ENCODE data around the gene ETV5.

The ETV5 gene

GRCh38 chr3:186079925-186080324 lies 29.0 kb downstream of the ETV5 start:
- Histone ChIP-seq H3K9me3 (ENCODE audit: control extremely low read depth in 1 of 5, control insufficient read depth in 4 of 5, insufficient read depth in 2 of 5, low read depth in 1 of 5, low read length in 4 of 5) (peaks cover 0 to 2% (median 0%) of the 10 kb centered on the region in 5 experiments), H3K36me3 (ENCODE audit: control insufficient read depth in 4 of 4, insufficient read depth in 4 of 4, low read length in 3 of 4) (peaks cover 0 to 2% (median 0%) of the 10 kb centered on the region in 4 experiments), H3K4me3 (ENCODE audit: control insufficient read depth in 1 of 7, extremely low read depth in 1 of 7, insufficient read depth in 4 of 7, low read depth in 2 of 7, low read length in 6 of 7) (no peak overlapping the region), H3K27me3 (replicated peaks in 2 of 5; ENCODE audit: control insufficient read depth in 4 of 5, insufficient read depth in 5 of 5, low read length in 4 of 5) (no peaks in the 10 kb centered on the region), H3K4me1 (ENCODE audit: control extremely low read depth in 1 of 4, control insufficient read depth in 4 of 4, insufficient read depth in 4 of 4, low read length in 3 of 4) (no peaks in the 10 kb centered on the region), H3K27ac (ENCODE audit: insufficient read depth in 1 of 2, low read depth in 1 of 2, low read length in 2 of 2, poor library complexity in 1 of 2, severe bottlenecking in 2 of 2) (no peak overlapping the region)
- DNase-seq: no peak
- ChIA-PET POLR2A (no interaction called here), CTCF (interaction anchor here (1.5 kb wide), 1 partner anchor 10 kb away, joined by 3 read pairs; no protein-coding TSS in a partner anchor)
- WGBS (ENCODE audit: insufficient coverage): 86% methylated on average over 7 of the region's 7 CpGs

DNA sequence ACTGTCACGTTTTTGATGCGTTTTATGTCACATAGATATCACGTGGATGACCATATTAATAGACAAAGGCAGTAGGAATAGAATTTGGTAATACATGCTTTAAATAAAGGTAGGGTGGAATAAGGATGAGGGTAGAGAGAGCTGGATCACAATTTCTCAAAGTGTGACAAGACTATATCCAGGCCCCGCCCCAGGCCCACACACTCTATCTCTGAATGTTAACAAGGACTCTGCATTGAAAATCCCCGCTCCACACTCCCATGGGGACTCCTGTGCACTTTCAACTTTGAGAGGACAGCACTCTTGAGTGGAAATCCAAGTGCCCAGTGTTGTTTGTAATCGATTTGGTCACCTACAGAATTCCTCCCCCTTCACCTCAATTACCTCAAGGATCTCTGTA lies 31.4 kb downstream of the ETV5 start:
- ChIA-PET CTCF (interaction anchor here (1.2 kb wide), 1 partner anchor 9 kb away, joined by 3 read pairs; no protein-coding TSS in a partner anchor), POLR2A (no interaction called here)
- Histone ChIP-seq H3K27me3 (replicated peaks in 2 of 5; ENCODE audit: control insufficient read depth in 4 of 5, insufficient read depth in 5 of 5, low read length in 4 of 5) (no peaks in the 10 kb centered on the region), H3K4me1 (ENCODE audit: control extremely low read depth in 1 of 4, control insufficient read depth in 4 of 4, insufficient read depth in 4 of 4, low read length in 3 of 4) (no peaks in the 10 kb centered on the region), H3K4me3 (ENCODE audit: control insufficient read depth in 1 of 7, extremely low read depth in 1 of 7, insufficient read depth in 4 of 7, low read depth in 2 of 7, low read length in 6 of 7) (no peak overlapping the region), H3K9me3 (ENCODE audit: control extremely low read depth in 1 of 5, control insufficient read depth in 4 of 5, insufficient read depth in 2 of 5, low read depth in 1 of 5, low read length in 4 of 5) (peaks cover 0 to 5% (median 0%) of the 10 kb centered on the region in 5 experiments), H3K36me3 (ENCODE audit: control insufficient read depth in 4 of 4, insufficient read depth in 4 of 4, low read length in 3 of 4) (peaks cover 0 to 3% (median 0%) of the 10 kb centered on the region in 4 experiments), H3K27ac (ENCODE audit: insufficient read depth in 1 of 2, low read depth in 1 of 2, low read length in 2 of 2, poor library complexity in 1 of 2, severe bottlenecking in 2 of 2) (no peak overlapping the region)
- 95% methylated on average over 5 of the region's 6 CpGs for WGBS (ENCODE audit: insufficient coverage)
- no peak for DNase-seq

GRCh38 chr3:186075931-186076567 lies 32.8 kb downstream of the ETV5 start:
- peaks cover 0 to 3% (median 0%) of the 10 kb centered on the region in 4 experiments for H3K36me3 ChIP-seq (ENCODE audit: control insufficient read depth in 4 of 4, insufficient read depth in 4 of 4, low read length in 3 of 4)
- no peaks in the 10 kb centered on the region for H3K27me3 ChIP-seq (replicated peaks in 2 of 5; ENCODE audit: control insufficient read depth in 4 of 5, insufficient read depth in 5 of 5, low read length in 4 of 5)
- ChIA-PET CTCF (interaction anchor here (0.9 to 1.2 kb wide), 2 partner anchors 8 to 29 kb away, joined by 3 read pairs; no protein-coding TSS in a partner anchor), POLR2A (no interaction called here)
- H3K9me3 ChIP-seq (ENCODE audit: control extremely low read depth in 1 of 5, control insufficient read depth in 4 of 5, insufficient read depth in 2 of 5, low read depth in 1 of 5, low read length in 4 of 5): peaks cover 0 to 5% (median 0%) of the 10 kb centered on the region in 5 experiments
- no peak overlapping the region for H3K4me3 ChIP-seq (ENCODE audit: control insufficient read depth in 1 of 7, extremely low read depth in 1 of 7, insufficient read depth in 4 of 7, low read depth in 2 of 7, low read length in 6 of 7)
- 100% methylated on average over 2 of the region's 4 CpGs for WGBS (ENCODE audit: insufficient coverage)
- H3K27ac ChIP-seq (ENCODE audit: insufficient read depth in 1 of 2, low read depth in 1 of 2, low read length in 2 of 2, poor library complexity in 1 of 2, severe bottlenecking in 2 of 2): no peak overlapping the region
- DNase-seq: no peak
- peaks cover 0 to 3% (median 1%) of the 10 kb centered on the region in 4 experiments for H3K4me1 ChIP-seq (ENCODE audit: control extremely low read depth in 1 of 4, control insufficient read depth in 4 of 4, insufficient read depth in 4 of 4, low read length in 3 of 4)

- Histone ChIP-seq H3K4me3 (ENCODE audit: control insufficient read depth in 1 of 7, extremely low read depth in 1 of 7, insufficient read depth in 4 of 7, low read depth in 2 of 7, low read length in 6 of 7) (no peak overlapping the region), H3K27ac (ENCODE audit: insufficient read depth in 1 of 2, low read depth in 1 of 2, low read length in 2 of 2, poor library complexity in 1 of 2, severe bottlenecking in 2 of 2) (no peak overlapping the region), H3K4me1 (ENCODE audit: control extremely low read depth in 1 of 4, control insufficient read depth in 4 of 4, insufficient read depth in 4 of 4, low read length in 3 of 4) (peaks cover 0 to 7% (median 4%) of the 10 kb centered on the region in 4 experiments), H3K27me3 (replicated peaks in 2 of 5; ENCODE audit: control insufficient read depth in 4 of 5, insufficient read depth in 5 of 5, low read length in 4 of 5) (no peaks in the 10 kb centered on the region), H3K36me3 (ENCODE audit: control insufficient read depth in 4 of 4, insufficient read depth in 4 of 4, low read length in 3 of 4) (peaks cover 0 to 3% (median 0%) of the 10 kb centered on the region in 4 experiments), H3K9me3 (ENCODE audit: control extremely low read depth in 1 of 5, control insufficient read depth in 4 of 5, insufficient read depth in 2 of 5, low read depth in 1 of 5, low read length in 4 of 5) (peaks cover 0 to 5% (median 0%) of the 10 kb centered on the region in 5 experiments)
- no peak for DNase-seq
- ChIA-PET CTCF (no interaction called here), POLR2A (interaction anchor here (0.6 kb wide), 1 partner anchor 232 kb away, joined by 3 read pairs; no protein-coding TSS in a partner anchor)
- WGBS (ENCODE audit: insufficient coverage): 100% methylated on average over 2 of the region's 2 CpGs
These were observed 33.4 kb downstream of the ETV5 start for GRCh38 chr3:186075489-186075888.

- POLR2A ChIA-PET: no interaction called here
These were observed 35.2 kb downstream of the ETV5 start for GRCh38 chr3:186073641-186074040.

DNA sequence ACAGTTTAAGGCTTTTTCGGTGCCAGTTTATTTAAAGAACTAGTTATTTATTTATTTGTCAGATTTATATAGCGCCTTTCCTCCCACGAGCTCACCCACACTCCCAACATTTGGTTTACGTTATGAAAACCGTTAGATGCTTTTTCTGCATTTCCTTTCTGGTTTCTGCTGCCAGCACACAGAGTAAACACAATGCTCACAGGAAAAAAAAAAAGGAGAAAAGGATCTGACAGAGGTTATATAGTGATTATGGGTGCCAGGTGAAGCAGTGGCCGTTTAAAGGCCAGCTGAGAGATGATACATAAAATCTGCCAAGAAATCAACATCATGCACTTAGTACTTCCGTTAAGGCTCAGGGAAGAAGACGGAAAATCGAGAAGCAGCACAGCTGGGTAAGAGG lies 37.9 kb downstream of the ETV5 start:
- Histone ChIP-seq H3K27ac (ENCODE audit: insufficient read depth in 1 of 2, low read depth in 1 of 2, low read length in 2 of 2, poor library complexity in 1 of 2, severe bottlenecking in 2 of 2) (no peak overlapping the region), H3K4me3 (ENCODE audit: control insufficient read depth in 1 of 7, extremely low read depth in 1 of 7, insufficient read depth in 4 of 7, low read depth in 2 of 7, low read length in 6 of 7) (no peak overlapping the region), H3K4me1 (ENCODE audit: control extremely low read depth in 1 of 4, control insufficient read depth in 4 of 4, insufficient read depth in 4 of 4, low read length in 3 of 4) (peaks cover 0 to 7% (median 4%) of the 10 kb centered on the region in 4 experiments), H3K9me3 (ENCODE audit: control extremely low read depth in 1 of 5, control insufficient read depth in 4 of 5, insufficient read depth in 2 of 5, low read depth in 1 of 5, low read length in 4 of 5) (peaks cover 0 to 5% (median 0%) of the 10 kb centered on the region in 5 experiments), H3K36me3 (ENCODE audit: control insufficient read depth in 4 of 4, insufficient read depth in 4 of 4, low read length in 3 of 4) (peaks cover 0 to 3% (median 0%) of the 10 kb centered on the region in 4 experiments), H3K27me3 (replicated peaks in 2 of 5; ENCODE audit: control insufficient read depth in 4 of 5, insufficient read depth in 5 of 5, low read length in 4 of 5) (no peaks in the 10 kb centered on the region)
- WGBS (ENCODE audit: insufficient coverage): 59% methylated on average over 4 of the region's 9 CpGs
- DNase-seq: peak in 1 of 3 donors; percentile 16
- POLR2A ChIA-PET: no interaction called here
- CTCF ChIA-PET: interaction anchor here (1.3 to 2.5 kb wide), 3 partner anchors 8 to 11 kb away, joined by 3 to 9 read pairs (median 6); no protein-coding TSS in a partner anchor

More at GRCh38 chr3:186073641-186074040, 35.2 kb downstream of the ETV5 start:
- H3K4me3 ChIP-seq (ENCODE audit: control insufficient read depth in 1 of 7, extremely low read depth in 1 of 7, insufficient read depth in 4 of 7, low read depth in 2 of 7, low read length in 6 of 7): no peak overlapping the region
- no peak overlapping the region for H3K27ac ChIP-seq (ENCODE audit: insufficient read depth in 1 of 2, low read depth in 1 of 2, low read length in 2 of 2, poor library complexity in 1 of 2, severe bottlenecking in 2 of 2)
- H3K9me3 ChIP-seq (ENCODE audit: control extremely low read depth in 1 of 5, control insufficient read depth in 4 of 5, insufficient read depth in 2 of 5, low read depth in 1 of 5, low read length in 4 of 5): peaks cover 0 to 5% (median 0%) of the 10 kb centered on the region in 5 experiments
- peaks cover 0 to 3% (median 0%) of the 10 kb centered on the region in 4 experiments for H3K36me3 ChIP-seq (ENCODE audit: control insufficient read depth in 4 of 4, insufficient read depth in 4 of 4, low read length in 3 of 4)
- DNase-seq: no peak
- CTCF ChIA-PET: no interaction called here
- H3K4me1 ChIP-seq (ENCODE audit: control extremely low read depth in 1 of 4, control insufficient read depth in 4 of 4, insufficient read depth in 4 of 4, low read length in 3 of 4): peaks cover 0 to 7% (median 4%) of the 10 kb centered on the region in 4 experiments
- H3K27me3 ChIP-seq (replicated peaks in 2 of 5; ENCODE audit: control insufficient read depth in 4 of 5, insufficient read depth in 5 of 5, low read length in 4 of 5): no peaks in the 10 kb centered on the region

- Histone ChIP-seq H3K9me3 (ENCODE audit: control extremely low read depth in 1 of 5, control insufficient read depth in 4 of 5, insufficient read depth in 2 of 5, low read depth in 1 of 5, low read length in 4 of 5) (peaks cover 0 to 5% (median 0%) of the 10 kb centered on the region in 5 experiments), H3K27ac (ENCODE audit: insufficient read depth in 1 of 2, low read depth in 1 of 2, low read length in 2 of 2, poor library complexity in 1 of 2, severe bottlenecking in 2 of 2) (no peak overlapping the region), H3K27me3 (replicated peaks in 2 of 5; ENCODE audit: control insufficient read depth in 4 of 5, insufficient read depth in 5 of 5, low read length in 4 of 5) (no peaks in the 10 kb centered on the region), H3K36me3 (ENCODE audit: control insufficient read depth in 4 of 4, insufficient read depth in 4 of 4, low read length in 3 of 4) (peaks cover 0 to 3% (median 0%) of the 10 kb centered on the region in 4 experiments), H3K4me1 (ENCODE audit: control extremely low read depth in 1 of 4, control insufficient read depth in 4 of 4, insufficient read depth in 4 of 4, low read length in 3 of 4) (peaks cover 0 to 7% (median 4%) of the 10 kb centered on the region in 4 experiments), H3K4me3 (ENCODE audit: control insufficient read depth in 1 of 7, extremely low read depth in 1 of 7, insufficient read depth in 4 of 7, low read depth in 2 of 7, low read length in 6 of 7) (no peak overlapping the region)
- CTCF ChIA-PET: interaction anchor here (0.5 to 2.5 kb wide), 5 partner anchors 9 to 51 kb away, joined by 3 to 9 read pairs (median 3); no protein-coding TSS in a partner anchor
- DNase-seq: no peak
- POLR2A ChIA-PET: no interaction called here
- WGBS (ENCODE audit: insufficient coverage): 80% methylated on average over 1 of the region's 1 CpG
These were observed 38.3 kb downstream of the ETV5 start for GRCh38 chr3:186070550-186070949.
